ENCODE data around the gene PDLIM7.

Gene PDLIM7

DNA sequence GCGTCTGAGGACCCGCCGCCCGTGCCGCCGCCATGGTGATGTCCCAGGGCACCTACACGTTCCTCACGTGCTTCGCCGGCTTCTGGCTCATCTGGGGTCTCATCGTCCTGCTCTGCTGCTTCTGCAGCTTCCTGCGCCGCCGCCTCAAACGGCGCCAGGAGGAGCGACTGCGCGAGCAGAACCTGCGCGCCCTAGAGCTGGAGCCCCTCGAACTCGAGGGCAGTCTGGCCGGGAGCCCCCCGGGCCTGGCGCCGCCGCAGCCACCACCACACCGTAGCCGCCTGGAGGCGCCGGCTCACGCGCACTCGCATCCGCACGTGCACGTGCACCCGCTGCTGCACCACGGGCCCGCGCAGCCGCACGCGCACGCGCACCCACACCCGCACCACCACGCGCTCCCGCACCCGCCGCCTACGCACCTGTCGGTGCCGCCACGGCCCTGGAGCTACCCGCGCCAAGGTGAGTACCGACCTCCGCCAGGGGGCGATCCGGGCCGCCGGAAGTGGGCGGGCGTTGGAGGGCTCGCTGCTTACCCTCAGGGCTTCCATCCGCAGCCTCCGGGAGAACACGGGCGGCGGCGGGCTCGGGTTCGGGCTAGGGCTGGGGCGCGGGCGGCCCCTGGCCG is 42.3 kb downstream of the PDLIM7 start:
- peak; percentile 47 for DNase-seq

DNA sequence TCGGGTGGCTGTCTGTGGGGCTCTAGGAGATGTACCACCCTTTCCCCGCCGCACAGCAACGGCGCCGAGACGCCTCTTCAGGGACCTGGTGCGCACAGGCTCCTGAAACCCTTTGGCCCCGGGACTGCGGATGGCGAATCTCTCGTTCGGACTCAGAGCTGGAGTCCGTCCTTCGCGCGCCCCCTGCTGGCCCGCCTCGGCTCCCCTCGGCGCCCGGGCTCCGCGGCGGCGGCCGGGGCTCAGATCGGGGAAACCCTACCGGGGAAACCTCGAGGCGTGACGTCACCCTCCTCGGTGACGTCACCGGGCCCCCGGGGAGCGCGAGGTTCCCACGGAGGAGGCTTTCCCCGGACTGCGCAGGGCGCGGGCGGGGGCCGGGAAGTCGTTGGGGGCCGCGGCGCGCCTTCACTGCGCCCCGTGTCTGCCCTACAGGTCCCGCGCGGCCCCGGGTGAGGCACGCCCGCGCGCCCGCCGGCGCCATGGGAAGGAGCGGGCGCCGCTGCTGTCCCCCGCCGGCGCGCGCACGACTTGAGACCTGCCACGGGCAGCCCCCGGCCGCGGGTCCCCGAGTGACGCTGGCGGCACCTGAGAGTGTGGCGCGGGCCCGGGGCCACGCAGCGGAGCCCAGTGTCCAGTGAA is 42.9 kb downstream of the PDLIM7 start:
- DNase-seq, result peak; percentile 40

- DNase-seq, result no peak
Observed at GRCh38 chr5:177453852-177454396, 43.5 kb downstream of the PDLIM7 start.

DNA sequence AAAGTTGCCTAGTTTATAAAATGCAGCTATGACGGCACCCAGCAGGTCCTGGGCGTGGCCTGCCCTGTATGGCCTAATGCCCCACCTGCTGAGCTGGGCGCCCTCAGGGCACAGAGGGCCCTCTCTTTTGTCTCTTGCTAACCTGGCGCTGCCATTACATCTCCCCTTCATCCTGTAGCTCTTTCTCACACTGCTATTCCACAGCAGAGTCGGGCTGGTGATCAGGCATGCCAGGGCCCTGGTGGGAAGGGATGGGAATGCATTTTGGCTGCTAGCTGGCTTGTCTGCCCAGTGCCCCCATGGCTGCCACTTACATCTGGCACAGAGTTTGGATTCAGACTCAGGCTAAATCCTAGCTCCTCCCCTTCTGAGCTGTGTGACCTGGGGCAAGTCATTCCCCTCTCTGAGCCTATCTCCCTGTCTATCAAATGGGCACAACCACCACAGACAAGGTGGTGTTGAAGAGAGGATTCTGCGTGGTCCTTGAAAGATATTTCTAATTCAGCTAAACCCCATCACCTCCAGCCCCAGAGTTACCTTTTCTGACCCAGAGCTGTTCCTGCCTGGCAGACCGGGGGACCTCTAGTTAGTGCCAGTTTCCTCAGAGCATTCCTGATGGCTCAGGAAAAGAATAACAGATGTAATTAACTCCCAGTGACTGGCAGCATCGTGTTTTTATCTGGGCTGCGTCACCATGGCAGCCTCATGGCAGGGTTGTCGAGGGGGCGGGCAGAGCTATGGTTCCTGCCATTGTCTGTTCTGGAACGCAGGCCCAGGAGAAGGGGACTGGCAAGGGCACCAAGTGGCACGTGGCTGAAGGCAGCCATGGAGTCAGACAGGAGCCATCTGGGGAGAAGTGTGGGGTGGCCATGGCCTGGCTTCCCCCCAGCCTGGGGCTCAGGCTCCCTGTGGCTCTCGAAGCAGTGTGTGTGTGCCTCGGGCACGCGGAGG is 44.4 kb downstream of the PDLIM7 start:
- no peak for DNase-seq

- no peak for DNase-seq
Observed at GRCh38 chr5:177450667-177451424, 46.6 kb downstream of the PDLIM7 start.

GRCh38 chr5:177449140-177450061 is 48.0 kb downstream of the PDLIM7 start:
- no peak for DNase-seq

DNA sequence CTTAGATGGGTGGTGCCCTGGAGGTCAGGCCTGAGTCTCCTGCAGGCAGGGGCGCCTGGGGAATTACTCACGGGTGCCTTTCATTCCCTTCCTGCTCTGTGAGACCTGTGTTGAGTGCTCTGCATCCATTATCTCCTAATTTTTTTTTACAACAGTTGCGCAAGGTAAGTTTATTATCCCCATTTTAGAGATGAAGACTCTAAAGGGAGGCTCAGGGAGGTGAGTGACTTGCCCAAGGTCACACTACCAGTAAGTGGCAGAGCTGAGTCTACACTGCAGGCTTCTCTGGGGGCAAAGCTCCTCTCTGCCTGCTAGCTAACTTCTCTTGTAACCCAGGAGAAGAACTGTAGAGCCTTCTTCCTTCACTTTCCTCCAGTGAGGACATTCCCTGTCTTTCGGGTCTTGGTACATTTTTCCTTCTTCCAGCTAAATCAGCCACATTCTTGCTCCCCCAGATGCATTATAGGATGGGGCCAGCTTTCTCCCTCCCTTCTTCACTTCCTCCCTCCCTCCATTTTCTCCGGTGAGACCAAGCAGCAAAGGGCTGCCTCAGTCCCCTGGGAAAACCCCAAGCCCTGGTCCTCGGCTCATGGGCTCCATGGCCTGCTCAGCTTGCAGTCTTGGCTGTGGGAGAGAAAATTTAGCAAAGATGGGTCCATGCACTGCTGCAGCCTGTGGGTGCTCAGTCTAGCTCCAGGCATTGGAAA is 49.0 kb downstream of the PDLIM7 start:
- no peak for DNase-seq

DNA sequence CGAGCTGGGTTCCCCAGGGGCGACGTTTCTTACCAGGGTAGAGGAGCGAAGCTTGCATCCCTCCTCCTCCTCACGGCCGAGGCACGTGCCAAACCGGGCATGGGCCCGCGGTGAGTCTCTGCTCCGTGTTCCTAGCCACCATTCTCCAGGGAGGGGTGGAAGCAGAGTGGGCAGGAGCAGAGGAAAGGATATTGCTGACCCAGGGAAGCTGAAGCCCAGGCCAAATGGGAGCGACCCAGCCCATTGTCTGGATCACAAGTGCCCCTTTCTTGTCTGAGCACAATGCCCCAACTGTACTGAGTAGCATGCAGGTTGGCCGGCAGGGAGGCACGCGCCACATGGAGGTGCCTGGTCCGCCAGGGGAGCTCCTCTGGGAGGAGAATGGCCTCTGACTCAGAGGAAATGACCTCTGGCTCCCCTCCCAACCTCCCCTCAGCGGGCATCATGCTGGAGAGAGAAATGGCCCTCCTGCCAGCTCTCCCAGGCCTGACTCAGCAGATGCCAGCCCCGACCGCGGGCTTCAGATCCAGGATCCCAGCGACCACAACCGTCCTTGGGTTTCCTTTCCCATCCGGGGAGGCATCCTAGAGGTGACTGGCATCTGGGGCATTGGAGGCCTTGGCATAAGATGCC is 49.7 kb downstream of the PDLIM7 start:
- DNase-seq, result no peak

DNA sequence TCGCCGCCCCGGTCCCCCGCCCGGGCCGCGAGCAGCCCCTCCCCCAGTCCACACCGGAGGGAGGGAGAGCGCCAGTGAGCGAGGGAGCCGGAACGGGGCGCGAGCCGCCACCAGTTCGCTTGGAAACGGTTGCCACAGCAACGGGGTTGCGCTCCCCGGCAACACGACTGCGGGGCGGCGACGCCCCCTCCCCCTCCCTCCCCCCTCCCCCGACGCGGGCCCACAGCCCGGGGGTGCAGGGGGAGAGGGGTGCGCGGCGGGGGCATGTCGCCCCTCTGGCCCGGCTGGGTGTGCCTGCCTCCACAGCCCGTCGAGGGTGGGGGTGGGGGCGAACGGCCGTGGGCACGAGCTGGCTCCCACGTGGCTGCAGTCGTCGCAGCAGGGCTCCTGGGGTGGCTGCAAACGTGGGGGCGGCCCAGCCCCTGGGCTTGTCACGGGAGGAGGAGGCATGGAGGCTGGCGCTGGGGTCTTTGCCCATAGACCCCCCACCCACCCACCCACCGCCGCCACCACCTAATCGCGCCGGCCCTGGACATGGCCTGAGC is 50.3 kb downstream of the PDLIM7 start:
- no peak for DNase-seq

GRCh38 chr5:177446200-177447065 is 51.0 kb downstream of the PDLIM7 start, which contains the start of gene PRR7:
PRR7 (plus strand) TSS chr5:177446814; CDS start chr5:177455068, 8,254 bp downstream.
- peak; percentile 50 for DNase-seq

DNA sequence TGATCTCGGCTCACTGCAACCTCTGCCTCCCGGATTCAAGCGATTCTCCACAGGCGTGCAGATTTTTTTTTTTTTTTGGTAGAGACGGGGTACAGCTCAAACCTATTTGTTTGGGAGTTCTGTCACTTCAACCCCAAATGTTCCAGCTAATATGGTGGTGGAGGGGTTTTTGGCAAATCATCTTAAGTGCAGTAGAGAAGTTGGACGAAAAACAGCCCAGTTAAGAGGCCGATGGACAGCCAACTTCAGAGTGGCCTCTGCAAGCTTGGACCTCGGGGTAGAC is 51.5 kb downstream of the PDLIM7 start:
- no peak for DNase-seq

DNA sequence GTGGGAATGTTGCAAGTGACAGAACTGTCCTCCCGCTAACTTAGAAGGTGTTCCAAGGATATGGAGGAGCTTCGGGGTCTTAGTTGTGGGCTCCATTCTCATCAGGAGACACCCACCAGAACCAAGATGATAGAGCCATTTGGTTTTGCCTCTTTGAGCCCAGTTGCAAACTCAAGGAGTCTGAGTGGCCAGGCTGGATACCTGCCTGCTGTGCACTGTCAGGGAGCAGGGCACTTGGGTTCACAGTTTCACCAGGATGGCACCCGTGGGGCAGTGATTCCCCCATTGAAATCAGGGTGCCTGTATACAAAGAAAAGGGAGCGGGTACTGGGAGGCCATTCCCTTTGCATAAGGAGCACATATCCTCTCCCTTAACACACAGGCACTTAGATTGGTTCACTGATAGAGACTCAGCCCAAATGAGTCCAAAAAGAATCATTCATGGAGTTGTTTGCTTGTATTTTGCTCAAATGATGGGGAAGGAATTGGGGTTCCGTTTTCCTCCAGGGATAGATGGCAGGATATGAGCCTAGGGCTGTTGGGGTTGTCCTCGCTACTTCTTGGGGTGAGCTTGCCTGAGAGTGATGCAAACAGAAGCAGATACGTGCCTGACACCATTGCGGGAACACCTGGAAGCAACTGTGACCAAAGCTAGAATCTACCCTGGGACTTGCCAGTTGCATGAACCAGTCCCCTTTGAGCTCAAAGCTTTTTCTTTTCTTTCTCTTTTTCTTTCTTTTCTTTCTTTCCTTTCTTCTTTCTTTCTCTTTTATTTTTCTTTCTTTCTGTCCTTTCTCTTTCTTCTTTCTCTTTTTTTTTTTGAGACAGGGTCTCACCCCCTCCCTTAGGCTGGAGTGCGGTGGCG is 52.1 kb downstream of the PDLIM7 start:
- DNase-seq, result no peak

GRCh38 chr5:177444106-177445051 is 53.0 kb downstream of the PDLIM7 start:
- DNase-seq, result no peak

DNA sequence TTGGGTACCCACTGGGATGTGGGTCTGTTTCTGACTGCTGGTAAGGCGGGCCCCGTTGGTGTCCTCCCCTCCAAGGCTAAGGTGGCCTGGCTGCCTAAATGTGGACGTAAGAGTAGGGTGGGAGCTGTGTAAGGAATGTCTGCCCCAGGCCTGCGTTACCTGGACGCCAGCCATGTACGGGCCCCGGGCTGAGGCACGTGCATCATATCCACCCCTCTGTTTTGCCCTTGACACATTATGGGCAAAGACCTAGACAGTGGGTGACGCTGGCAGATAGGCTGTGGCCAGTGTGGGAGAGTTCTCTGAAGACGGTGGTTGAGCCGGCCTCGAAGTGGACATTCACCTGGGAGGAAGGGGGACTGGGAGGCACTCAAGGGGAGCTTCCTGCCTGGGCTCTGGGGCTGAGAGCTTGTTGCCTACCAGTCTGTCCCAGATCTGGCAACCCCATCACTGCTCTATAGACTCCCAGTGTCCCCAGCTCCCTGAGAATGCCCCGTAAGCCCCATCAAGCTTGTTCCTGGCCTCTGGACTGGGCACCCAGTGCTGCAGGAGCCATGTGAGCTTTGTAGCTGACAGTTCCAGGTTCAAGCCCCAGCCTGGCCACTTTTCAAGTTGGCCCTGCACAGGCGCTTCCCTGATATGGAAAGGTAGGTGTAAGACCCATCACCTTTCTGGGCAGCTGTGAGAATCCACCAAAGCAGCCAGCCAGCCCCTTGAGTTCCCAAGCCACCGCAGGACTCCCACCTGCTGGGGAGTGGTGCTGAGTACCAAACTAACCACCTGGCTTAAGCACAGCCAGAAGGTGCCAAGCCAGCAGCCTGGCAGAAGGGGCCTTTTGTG is 54.0 kb downstream of the PDLIM7 start:
- no peak for DNase-seq

GRCh38 chr5:177442066-177442826 is 55.2 kb downstream of the PDLIM7 start:
- DNase-seq, result no peak
